Liver (tissue), 3 donors: ENCODE results near the gene ARHGAP12.

Experiments
- EGR1 ChIP-seq, 2 donors: IDR thresholded peaks; 2 replicates each; pipeline ENCODE4 v1.6.1; 2016 to 2018; ENCODE audit warnings: antibody characterized with exemption in 2 of 2, low read depth in 2 of 2
- FOXA1 ChIP-seq: IDR thresholded peaks from 2 replicates; pipeline ENCODE4 v1.6.1; 2016; ENCODE audit warnings: antibody characterized with exemption
- RAD21 ChIP-seq, 2 donors: IDR thresholded peaks; 2 replicates each; pipeline ENCODE4 v1.6.1; 2016; ENCODE audit warnings: antibody characterized with exemption in 2 of 2, mild to moderate bottlenecking in 2 of 2
- RXRA ChIP-seq, 2 donors: IDR thresholded peaks; 2 replicates each; pipeline ENCODE4 v1.6.1; 2017 to 2018; ENCODE audit warnings: antibody characterized with exemption in 2 of 2, mild to moderate bottlenecking in 1 of 2
- TAF1 ChIP-seq: conservative IDR thresholded peaks from 2 replicates; pipeline ENCODE4 v1.6.1; 2016; ENCODE audit warnings: antibody characterized with exemption, mild to moderate bottlenecking
- TF ChIP-seq, protein P1 (sequence below): fragments of 150-350 bp; IDR thresholded peaks from 2 replicates; pipeline ENCODE4 v1.5.1; 2017; ENCODE audit warnings: improper control_type of control experiment, low read depth, low read length; ENCODE audit not compliant: missing input control
- TF ChIP-seq, protein P2 (sequence below): IDR thresholded peaks from 2 replicates; pipeline ENCODE4 v1.6.1; 2016; ENCODE audit warnings: antibody characterized with exemption
- donor health status: healthy.
- donor health status: healthy.

DNA sequence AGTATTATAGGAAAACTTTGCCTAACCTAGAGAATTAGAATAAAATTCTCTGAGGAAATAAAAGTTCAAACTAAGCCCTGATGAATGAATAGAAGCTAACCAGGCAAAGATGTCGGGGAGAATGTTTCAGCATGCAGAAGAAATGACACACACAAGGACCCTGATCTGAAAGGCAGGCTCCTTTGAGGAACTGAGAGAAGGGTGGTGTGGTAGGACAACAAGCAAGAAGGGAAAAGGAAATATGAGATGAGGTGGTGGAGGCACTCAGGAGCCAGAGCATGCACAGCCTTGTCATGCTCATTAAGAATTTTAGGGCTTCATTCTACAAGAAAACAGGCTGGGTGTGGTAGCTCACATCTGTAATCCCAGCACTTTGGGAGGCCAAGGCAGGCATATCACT lies 90.6 kb downstream of the ARHGAP12 start:
- TF ChIP-seq, protein P1, sequence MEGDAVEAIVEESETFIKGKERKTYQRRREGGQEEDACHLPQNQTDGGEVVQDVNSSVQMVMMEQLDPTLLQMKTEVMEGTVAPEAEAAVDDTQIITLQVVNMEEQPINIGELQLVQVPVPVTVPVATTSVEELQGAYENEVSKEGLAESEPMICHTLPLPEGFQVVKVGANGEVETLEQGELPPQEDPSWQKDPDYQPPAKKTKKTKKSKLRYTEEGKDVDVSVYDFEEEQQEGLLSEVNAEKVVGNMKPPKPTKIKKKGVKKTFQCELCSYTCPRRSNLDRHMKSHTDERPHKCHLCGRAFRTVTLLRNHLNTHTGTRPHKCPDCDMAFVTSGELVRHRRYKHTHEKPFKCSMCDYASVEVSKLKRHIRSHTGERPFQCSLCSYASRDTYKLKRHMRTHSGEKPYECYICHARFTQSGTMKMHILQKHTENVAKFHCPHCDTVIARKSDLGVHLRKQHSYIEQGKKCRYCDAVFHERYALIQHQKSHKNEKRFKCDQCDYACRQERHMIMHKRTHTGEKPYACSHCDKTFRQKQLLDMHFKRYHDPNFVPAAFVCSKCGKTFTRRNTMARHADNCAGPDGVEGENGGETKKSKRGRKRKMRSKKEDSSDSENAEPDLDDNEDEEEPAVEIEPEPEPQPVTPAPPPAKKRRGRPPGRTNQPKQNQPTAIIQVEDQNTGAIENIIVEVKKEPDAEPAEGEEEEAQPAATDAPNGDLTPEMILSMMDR, result no peak
- TF ChIP-seq RXRA (IDR thresholded peaks at IDR 0.05) (no peak), FOXA1 (no peak), RAD21 (IDR thresholded peaks at IDR 0.05) (no peak), TAF1 (no peak), EGR1 (IDR thresholded peaks at IDR 0.05; ENCODE audit: low read depth in 2 of 2) (no peak)
- TF ChIP-seq, protein P2, sequence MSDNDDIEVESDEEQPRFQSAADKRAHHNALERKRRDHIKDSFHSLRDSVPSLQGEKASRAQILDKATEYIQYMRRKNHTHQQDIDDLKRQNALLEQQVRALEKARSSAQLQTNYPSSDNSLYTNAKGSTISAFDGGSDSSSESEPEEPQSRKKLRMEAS, result no peak
